ENCODE results near the gene UAP1.

Gene UAP1

DNA sequence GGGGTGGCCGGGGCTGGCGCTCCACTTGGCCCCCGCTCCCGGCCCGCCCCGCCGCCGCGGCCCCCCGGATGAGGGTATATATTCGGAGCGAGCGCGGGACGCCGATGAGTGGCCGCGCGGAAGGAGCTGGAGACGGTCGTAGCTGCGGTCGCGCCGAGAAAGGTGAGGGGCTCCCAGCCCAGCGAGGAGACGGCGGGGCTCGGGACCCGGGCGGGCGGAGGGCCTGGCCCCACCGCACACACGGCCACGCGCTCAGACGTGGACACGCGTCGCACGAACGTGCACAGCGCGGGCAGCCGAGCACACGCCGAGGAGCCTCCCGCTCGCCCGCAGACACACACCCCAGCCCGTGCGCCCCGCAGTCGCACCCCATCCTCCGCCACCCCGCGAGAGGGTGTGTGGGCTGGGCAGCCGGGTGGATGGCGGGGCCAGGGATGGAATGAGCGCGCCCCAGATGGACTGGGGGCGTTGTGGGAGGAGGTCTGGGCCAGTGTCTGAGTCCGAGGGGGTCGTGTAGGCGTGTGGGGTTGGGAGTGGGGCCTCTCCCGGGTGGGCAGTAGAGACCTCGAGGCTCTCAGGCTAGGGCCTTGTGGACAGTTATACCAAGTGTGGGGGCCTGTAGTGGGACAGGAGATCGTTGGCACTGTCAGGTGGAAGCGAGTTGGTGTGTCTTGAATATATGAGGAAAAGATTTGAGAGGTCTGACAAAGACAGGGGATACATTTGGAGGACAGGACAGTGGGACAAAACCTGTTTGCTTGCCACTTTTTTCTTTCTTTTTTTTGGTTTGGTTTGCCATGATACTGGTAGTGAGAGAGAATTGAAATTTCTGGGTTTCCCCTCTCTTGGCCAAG is at the start of gene UAP1:
UAP1 (plus strand) TSS at position 107 of the 854 bp plus-strand sequence. CDS start 4,347 bp downstream, outside the sequence.
- no peak for DNase-seq

DNA sequence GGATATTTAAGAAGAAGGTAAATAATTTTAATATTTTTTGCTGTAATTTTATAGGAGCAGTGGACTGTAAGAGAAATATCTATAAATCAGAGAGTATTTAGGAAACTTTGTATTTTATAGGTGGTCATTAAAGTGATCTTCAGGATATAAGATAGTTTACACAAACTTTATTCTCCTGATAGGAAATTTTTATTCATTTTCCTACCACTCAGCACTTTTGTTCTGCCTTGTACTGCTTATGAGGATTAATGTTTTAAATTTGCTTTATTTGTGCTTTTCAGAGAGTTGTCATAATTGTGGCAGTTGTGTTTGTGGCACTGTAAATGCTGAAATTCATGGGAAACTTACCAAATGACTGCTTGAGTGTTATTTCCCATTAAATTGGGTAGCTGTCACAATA is 34.2 kb upstream of the UAP1 start:
- DNase-seq: no peak

DNA sequence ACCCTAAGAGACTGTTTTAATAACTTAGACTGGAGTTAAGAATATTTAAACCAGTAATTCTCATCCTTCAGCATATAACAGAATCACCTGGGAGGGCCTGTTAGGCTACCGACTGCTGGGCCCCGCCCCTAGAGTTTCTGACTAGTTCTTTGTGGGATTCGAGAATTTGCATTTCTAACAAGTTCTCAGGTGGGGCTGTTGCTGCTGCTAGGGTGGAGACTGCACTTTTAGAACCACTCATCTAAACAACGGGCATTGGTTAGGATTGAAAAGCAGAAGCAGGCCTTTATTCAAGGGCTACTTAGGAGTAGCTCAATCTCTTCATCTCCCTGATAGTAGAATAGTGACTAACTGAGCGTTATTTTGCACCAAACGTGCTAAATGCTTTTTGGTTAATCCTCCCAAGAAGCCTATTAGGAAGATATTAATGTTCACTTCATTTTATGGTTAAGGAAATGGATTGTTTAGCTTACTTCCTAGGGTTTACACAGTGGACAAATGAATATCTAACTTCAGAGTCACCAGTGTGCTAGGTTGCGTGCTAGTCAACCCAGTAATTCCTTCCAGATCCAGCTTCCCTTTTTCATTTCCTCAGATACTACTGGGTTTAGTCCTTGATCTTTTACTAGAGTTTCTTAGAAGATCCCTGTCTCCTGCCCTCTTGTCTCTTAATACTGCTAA is 31.1 kb upstream of the UAP1 start:
- no peak for DNase-seq

DNA sequence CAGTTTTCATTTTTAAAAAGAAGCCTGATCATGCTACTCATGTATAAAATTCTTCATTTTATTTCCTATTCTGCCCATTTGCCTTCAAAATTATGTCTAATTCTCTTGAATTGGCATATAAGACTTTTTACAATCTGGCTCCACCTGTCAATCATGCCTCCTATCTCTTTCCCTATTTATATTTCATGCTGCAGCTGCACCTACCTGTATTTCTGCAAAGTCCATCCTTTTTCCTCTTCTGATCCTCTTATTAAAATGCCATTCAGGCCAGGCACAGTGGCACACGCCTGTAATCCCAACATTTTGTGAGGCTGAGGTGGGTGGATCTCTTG is 30.6 kb upstream of the UAP1 start:
- no peak for DNase-seq

DNA sequence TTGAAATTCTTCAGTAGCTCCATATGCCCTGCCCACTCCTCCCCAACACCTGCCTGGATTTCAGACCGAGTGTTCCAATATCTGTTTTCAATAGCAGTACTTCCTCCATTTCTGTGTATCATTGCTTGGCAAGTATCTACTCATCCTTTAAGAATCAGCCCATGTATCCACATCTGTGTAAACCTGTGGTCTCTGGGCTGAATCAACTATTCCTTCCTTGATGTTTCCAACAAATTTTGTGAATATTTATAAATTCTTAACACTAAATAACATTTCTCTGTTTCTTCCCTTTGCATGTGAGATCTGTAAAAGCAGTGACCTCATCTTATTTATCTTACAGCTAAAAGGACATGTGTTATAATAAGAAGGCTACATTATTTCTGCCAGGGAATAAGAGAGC is 26.0 kb upstream of the UAP1 start:
- DNase-seq: no peak

DNA sequence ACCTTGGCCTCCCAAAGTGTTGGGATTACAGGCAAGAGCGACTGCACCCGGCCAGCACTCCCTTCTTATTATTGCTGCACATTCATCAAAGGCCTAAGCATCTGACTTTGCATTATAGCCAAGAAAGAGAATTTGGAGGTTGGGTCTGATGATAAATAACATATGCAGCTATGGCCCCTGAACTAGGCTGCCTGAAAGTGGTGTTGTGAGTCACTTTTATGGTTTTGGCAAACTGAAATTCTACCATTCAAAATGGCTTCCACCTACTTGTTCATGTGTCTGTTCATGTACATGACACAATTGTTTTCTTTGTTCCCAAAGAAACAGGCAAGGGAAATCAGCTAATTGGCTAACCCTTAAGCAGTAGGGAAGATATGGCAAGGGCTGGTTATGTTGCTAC is 25.0 kb upstream of the UAP1 start:
- DNase-seq: no peak

DNA sequence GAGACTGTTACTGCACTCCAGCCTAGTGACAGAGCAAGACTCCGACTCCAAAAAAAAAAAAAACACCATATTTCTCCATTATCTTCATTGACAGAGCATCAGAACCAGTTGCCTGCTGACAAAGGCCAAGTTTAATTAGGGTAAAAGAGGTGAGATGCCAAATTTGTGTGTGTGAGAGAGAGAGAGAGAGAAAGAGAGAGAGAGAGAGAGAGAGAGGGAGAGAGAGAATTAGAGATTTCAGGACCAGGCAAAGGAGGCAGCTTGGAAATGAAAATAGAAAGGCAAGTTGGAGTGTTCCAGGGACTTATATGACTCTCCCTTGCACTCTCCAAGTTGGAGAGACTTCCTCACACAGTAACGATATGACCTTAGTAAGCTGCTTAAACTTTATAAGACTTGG is 24.3 kb upstream of the UAP1 start:
- DNase-seq: no peak

DNA sequence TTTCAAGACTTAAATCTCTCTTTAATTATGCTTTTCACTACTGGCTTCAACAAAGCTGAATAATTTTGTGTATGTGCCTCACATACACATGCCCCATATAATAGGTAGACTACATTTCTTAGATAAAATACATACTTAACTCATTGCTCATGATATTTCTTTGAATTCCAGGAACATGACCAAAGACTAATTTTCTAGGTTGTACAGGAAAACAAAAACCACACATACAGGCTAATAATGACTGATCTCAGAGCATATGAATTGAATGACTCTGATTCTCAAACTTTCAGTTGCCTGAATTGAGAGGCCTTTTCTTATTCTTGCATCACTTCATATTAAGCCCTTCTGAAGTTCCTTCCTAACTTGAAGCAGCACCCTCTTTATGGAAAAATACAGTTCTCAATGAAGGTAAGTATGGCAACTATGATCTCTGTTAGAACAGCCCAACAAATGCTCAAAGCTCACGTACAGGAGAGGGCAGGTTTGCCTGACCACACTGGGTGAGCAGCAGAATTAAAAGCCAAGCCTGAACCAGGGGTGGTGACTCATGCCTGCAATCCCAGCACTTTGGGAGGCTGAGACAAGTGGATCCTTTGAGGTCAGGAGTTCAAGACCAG is 22.6 kb upstream of the UAP1 start:
- no peak for DNase-seq

DNA sequence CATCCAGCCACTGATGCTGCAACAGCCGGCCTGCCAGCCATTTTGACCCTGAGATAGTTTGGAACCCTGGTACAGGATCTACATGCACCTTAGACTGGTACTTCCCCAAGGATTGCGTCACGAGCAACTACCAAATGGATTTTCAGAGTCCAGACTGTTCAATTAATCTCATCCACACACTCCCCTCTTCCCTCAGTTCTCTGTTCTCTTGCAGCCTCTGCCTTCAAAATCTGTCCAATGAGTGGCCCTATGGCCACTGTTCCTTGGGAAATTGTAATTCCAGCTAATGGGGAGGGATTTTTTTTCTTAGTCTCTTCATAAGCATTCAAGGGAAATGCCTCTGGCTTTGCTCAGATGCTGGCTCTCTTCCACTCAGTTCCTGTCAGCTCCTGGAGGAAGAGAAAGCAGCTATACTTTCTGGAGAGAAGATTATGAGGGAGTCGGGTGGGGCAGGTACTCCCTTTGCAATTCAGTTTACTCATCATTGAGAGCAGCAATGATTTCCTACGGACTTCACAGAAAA is 19.8 kb upstream of the UAP1 start:
- no peak for DNase-seq

GRCh38 chr1:162543228-162543627 is 18.3 kb upstream of the UAP1 start:
- no peak for DNase-seq

GRCh38 chr1:162548170-162548569 is 13.4 kb upstream of the UAP1 start:
- no peak for DNase-seq

GRCh38 chr1:162549001-162549400 is 12.5 kb upstream of the UAP1 start:
- no peak for DNase-seq

DNA sequence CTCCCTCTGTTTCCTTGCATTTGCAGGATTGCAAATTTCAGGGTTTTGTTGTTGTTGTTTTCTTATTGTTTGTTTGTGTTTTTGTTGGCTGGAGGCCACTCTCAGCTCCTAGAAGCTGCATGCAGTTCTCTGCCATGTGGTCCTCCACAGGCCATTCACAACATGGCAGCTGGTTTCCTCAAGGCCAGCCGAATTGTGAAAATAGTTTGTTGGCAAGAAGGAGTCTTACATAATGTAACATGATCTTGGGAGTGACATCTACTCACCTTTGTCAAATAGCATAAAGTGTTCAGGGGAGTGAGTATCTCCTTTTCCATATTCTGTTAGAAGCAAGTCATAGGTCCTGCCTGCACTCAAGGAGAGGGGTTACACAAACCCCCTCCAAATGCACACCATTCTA is 10.6 kb upstream of the UAP1 start:
- no peak for DNase-seq

DNA sequence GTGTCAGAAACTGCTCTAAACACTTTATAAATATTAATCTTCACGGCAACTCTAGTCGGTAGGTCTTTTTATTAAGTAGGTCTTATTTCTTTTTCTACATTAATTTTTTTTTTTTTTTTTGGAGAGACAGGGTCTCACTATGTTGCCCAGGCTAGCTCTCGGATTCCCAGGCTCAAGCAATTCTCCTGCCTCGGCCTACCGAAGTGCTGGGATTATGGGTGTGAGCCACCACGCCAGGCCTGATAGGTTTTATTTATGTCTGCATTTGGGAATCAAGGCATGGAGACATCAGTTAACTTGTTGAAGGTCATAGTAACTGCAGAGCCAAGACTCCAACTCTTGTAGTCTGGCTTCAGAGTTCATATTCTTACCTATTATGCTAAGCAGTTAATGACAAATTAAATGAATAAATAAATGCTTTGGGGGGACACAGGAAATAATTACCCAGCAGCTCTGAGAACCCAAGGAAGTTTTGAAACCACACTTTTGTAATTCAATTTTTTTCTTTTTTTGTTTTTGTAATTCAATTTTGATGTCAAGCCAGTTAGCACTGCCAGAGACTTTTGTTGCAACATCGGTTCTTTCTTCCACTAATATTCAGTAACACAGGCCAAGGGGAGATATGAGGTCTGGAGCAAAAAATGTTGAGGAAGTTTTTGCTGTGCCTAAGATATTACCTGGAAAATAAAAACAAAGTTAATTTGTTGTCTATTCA is 9.4 kb upstream of the UAP1 start:
- DNase-seq: no peak

- no peak for DNase-seq
Observed at GRCh38 chr1:162552684-162553252, 8.8 kb upstream of the UAP1 start.

DNA sequence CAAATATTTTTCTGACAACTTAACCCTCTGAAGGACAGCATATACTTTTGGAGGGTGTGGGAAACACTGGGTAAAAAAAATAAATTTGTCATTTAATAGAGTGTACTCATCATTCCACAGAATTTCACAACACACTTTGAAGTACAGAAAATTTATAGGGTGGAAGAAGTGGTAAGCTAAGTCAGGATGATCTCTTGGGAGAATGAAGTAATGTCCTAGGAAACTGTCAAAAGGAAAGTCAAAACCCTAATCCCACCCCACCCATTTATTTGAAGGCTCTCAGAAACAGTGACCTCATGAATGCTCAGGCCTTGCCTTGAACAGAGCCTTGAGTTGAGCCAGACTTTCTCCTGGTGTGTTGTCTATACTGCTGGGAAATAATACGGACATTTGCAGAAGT is 7.3 kb upstream of the UAP1 start:
- no peak for DNase-seq

DNA sequence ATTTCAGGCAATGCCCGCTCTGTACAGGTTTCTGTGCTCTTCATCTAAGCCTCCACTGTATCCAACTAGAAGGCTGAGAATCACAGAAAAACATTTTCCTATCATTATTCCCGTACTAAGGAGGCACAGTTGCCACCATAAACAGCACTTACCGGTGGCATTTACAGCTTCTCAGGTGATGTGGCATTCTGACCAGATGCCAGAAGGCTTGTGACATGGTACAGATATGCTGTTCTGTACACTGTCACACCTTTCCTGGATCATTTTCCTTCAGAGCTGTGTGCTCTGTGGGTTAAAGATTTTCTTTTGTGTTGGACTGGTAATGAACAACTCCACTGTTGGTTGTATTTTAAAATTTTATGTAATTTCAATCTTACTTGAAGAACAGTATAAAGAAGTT is 4.0 kb upstream of the UAP1 start:
- no peak for DNase-seq

- DNase-seq: no peak
Observed at GRCh38 chr1:162560303-162561036, 1.1 kb upstream of the UAP1 start.

GRCh38 chr1:162561037-162561615 is 396 bp upstream of the UAP1 start:
- DNase-seq: peak; percentile 98 to 99

DNA sequence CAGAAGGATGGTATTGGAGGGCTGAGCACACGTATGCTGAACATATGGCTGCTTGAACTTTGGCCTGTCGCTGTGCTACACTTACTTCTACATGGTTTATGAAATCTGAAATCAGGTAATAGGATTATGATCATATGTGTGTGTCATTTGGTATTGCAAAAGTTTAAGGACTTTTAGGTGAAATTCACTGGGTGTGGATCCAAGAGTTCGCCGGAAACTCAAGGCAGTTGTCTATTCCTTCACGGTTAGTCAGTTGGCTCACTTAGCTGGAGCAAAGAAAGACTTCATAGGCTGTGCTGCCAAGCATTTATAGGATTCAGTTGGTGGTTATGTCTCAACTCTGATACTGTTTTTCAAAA is 927 bp downstream of the UAP1 start:
- DNase-seq: no peak

DNA sequence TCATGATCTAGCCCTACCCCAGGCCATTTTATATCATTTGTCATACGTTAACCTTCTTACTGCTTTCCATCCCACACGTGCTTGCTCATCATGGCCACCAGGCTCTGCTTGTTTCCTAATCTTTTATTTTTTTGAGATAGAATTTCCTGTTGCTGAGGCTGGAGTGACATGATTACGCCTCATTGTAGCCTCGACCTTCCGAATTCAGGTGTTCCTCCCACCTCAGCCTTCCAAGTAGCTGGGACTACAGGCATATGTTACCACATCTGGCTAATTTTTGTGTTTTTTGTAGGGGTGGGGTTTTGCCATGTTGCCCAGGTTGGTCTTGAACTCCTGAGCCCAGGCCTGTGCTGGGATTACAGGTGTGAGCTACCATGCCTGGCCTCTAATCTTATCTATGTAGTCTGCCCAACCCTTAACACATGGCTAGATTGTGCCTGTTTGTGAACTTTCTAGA is 3.3 kb downstream of the UAP1 start:
- no peak for DNase-seq

- DNase-seq: no peak
Observed at GRCh38 chr1:162565460-162565859, 3.9 kb downstream of the UAP1 start.
